Upper lobe of right lung (tissue), 1 donor: Measurements from ENCODE around the gene BCDIN3D. TPM values are rescaled to one million over a fixed set of nuclear protein-coding genes. Genes with fewer than 3 reads are reported as not detected.
"Not testable (repeated sequence)": the region's sequence is repeated elsewhere in the genome, so short reads cannot be mapped to it uniquely, and the experiment has no call there.

ENCODE experiments used
- ATAC-seq: fragments of 200-7000 bp; cut with Tn5 transposase; one replicate; pipeline ENCODE4 v1.9.1; 2020; ENCODE audit warnings: mild to moderate bottlenecking, moderate library complexity
- DNase-seq: peaks from one replicate; pipeline ENCODE4 v3.0.0-alpha.2; 2020
- H3K27ac ChIP-seq: fragments of 200-600 bp; one replicate; pipeline ENCODE4 v1.8.0; 2022
- H3K27me3 ChIP-seq: fragments of 200-600 bp; one replicate; pipeline ENCODE4 v1.8.0; 2022; ENCODE audit warnings: mild to moderate bottlenecking
- H3K36me3 ChIP-seq: fragments of 200-600 bp; one replicate; pipeline ENCODE4 v1.8.0; 2022
- H3K4me1 ChIP-seq: fragments of 200-600 bp; one replicate; pipeline ENCODE4 v1.8.0; 2022
- H3K4me3 ChIP-seq: fragments of 200-600 bp; one replicate; pipeline ENCODE4 v1.8.0; 2022; ENCODE audit warnings: mild to moderate bottlenecking
- H3K9me3 ChIP-seq: fragments of 200-600 bp; one replicate; pipeline ENCODE4 v1.8.0; 2022
- CTCF ChIP-seq: fragments of 200-600 bp; IDR thresholded peaks from one replicate; pipeline ENCODE4 v1.8.0; 2022; ENCODE audit warnings: antibody characterized with exemption
- intact Hi-C: fragments of 100-400 bp; cut with DNase I; formaldehyde crosslinking; loops from one replicate; pipeline ENCODE4 v1.11.0; 2022
- total RNA-seq: library from RNA; stranded (reverse); fragmentation: NEBNext Ultra II Directional; extraction: Animal tissue kit (Norgen Biotek cat#: 25700); gene quantifications from one replicate; pipeline ENCODE4 v1.2.1, GENCODE V29; 2021
- donor health status: DM: no; HTN: yes; CAD: no; lungs with severe emphysema.

Gene BCDIN3D
- total RNA-seq, 1 donor from 2014 or later: 4.9 TPM

GRCh38 chr12:49865782-49866135, 22.9 kb upstream of the BCDIN3D start:
- Histone ChIP-seq H3K36me3 (no peaks in the 10 kb centered on the region), H3K9me3 (no peaks in the 10 kb centered on the region), H3K27me3 (no peaks in the 10 kb centered on the region), H3K4me3 (no peak overlapping the region), H3K4me1 (peaks cover 24% of the 10 kb centered on the region), H3K27ac (no peak overlapping the region)
- ATAC-seq (no peak), DNase-seq (no peak)
- intact Hi-C loops: loop anchor here (10.0 kb wide), 1 partner anchor 189 kb away; the partner anchor contains the start of gene ASIC1
- no peak for TF ChIP-seq CTCF

- Histone ChIP-seq H3K4me3 (no peak overlapping the region), H3K27ac (no peak overlapping the region), H3K9me3 (no peaks in the 10 kb centered on the region), H3K4me1 (peaks cover 24% of the 10 kb centered on the region), H3K36me3 (no peaks in the 10 kb centered on the region), H3K27me3 (no peaks in the 10 kb centered on the region)
- ATAC-seq (no peak), DNase-seq (no peak)
- intact Hi-C loops: loop anchor here (10.0 kb wide), 1 partner anchor 190 kb away; the partner anchor contains the start of gene ASIC1
- no peak for TF ChIP-seq CTCF
Measured at GRCh38 chr12:49865109-49865781, 22.3 kb upstream of the BCDIN3D start.

- H3K4me3 ChIP-seq: no peak overlapping the region
- peaks cover 24% of the 10 kb centered on the region for H3K4me1 ChIP-seq
- DNase-seq (no peak), ATAC-seq (no peak)
- no peaks in the 10 kb centered on the region for H3K9me3 ChIP-seq
- no peak overlapping the region for H3K27ac ChIP-seq
- no peaks in the 10 kb centered on the region for H3K36me3 ChIP-seq
- intact Hi-C loops: loop anchor here (10.0 kb wide), 1 partner anchor 190 kb away; the partner anchor contains the start of gene ASIC1
- no peak for TF ChIP-seq CTCF
- H3K27me3 ChIP-seq: no peaks in the 10 kb centered on the region
Measured at GRCh38 chr12:49864798-49865090, 21.8 kb upstream of the BCDIN3D start.

- DNase-seq (no peak), ATAC-seq (no peak)
- H3K4me3 ChIP-seq: no peak overlapping the region
- no peaks in the 10 kb centered on the region for H3K27me3 ChIP-seq
- no peaks in the 10 kb centered on the region for H3K36me3 ChIP-seq
- H3K4me1 ChIP-seq: peaks cover 20% of the 10 kb centered on the region
- H3K27ac ChIP-seq: no peak overlapping the region
- TF ChIP-seq CTCF: no peak
- H3K9me3 ChIP-seq: no peaks in the 10 kb centered on the region
- intact Hi-C loops: loop anchor here (10.0 kb wide), 1 partner anchor 191 kb away; the partner anchor contains the start of gene ASIC1
Measured at GRCh38 chr12:49863946-49864797, 21.3 kb upstream of the BCDIN3D start.

- ATAC-seq, H3K9me3 ChIP-seq, H3K4me1 ChIP-seq, H3K27me3 ChIP-seq, H3K27ac ChIP-seq, H3K4me3 ChIP-seq, H3K36me3 ChIP-seq, DNase-seq: not testable (repeated sequence)
- intact Hi-C loops: loop anchor here (10.0 kb wide), 1 partner anchor 194 kb away; the partner anchor contains the start of gene ASIC1
Measured at GRCh38 chr12:49860921-49861320, 18.0 kb upstream of the BCDIN3D start.

- DNase-seq, H3K4me3 ChIP-seq, H3K9me3 ChIP-seq, intact Hi-C loops, H3K27me3 ChIP-seq, H3K27ac ChIP-seq, ATAC-seq, H3K36me3 ChIP-seq, H3K4me1 ChIP-seq: not testable (repeated sequence)
Measured at GRCh38 chr12:49855890-49856289, 13.0 kb upstream of the BCDIN3D start.
